ENCODE measurements around the gene ALAD.

- TF ChIP-seq CTCF (IDR thresholded peaks at IDR 0.05) (no peak), POLR2A (IDR thresholded peaks at IDR 0.05) (no peak)
Observed at GRCh38 chr9:113426701-113427100, 25.6 kb upstream of the ALAD start.
